Measurements from ENCODE around the gene ADAMTS19. TPM values are rescaled to one million over a fixed set of nuclear protein-coding genes. Genes with fewer than 3 reads are reported as not detected.

ADAMTS19 gene
- total RNA-seq, 2 donors from 2014 or later, result not detected

GRCh38 chr5:129716651-129717050, 256.6 kb downstream of the ADAMTS19 start:
- H3K27ac Mint-ChIP-seq, result no peak overlapping the region
- H3K4me3 Mint-ChIP-seq, result no peak overlapping the region
- no peaks in the 10 kb centered on the region for H3K36me3 Mint-ChIP-seq (ENCODE audit: low read depth)
- no peaks in the 10 kb centered on the region for H3K27me3 Mint-ChIP-seq
- H3K4me1 Mint-ChIP-seq, result no peaks in the 10 kb centered on the region
- ATAC-seq (replicated peaks), result no peak
- H3K9me3 Mint-ChIP-seq, result no peaks in the 10 kb centered on the region

- Mint-ChIP-seq H3K4me1 (no peaks in the 10 kb centered on the region), H3K9me3 (no peaks in the 10 kb centered on the region), H3K4me3 (no peak overlapping the region), H3K36me3 (ENCODE audit: low read depth) (no peaks in the 10 kb centered on the region), H3K27ac (no peak overlapping the region), H3K27me3 (no peaks in the 10 kb centered on the region)
- ATAC-seq (replicated peaks), result no peak
Measured at GRCh38 chr5:129717751-129718310, 257.7 kb downstream of the ADAMTS19 start.

- no peak for ATAC-seq (replicated peaks)
- no peak overlapping the region for H3K27ac Mint-ChIP-seq
- no peaks in the 10 kb centered on the region for H3K36me3 Mint-ChIP-seq (ENCODE audit: low read depth)
- H3K4me3 Mint-ChIP-seq, result no peak overlapping the region
- no peaks in the 10 kb centered on the region for H3K27me3 Mint-ChIP-seq
- H3K9me3 Mint-ChIP-seq, result no peaks in the 10 kb centered on the region
- H3K4me1 Mint-ChIP-seq, result no peaks in the 10 kb centered on the region
Measured at GRCh38 chr5:129718471-129719090, 258.5 kb downstream of the ADAMTS19 start.

GRCh38 chr5:129724222-129724621, 264.1 kb downstream of the ADAMTS19 start:
- Mint-ChIP-seq H3K4me1 (no peaks in the 10 kb centered on the region), H3K9me3 (no peaks in the 10 kb centered on the region)
- no peak for ATAC-seq (replicated peaks)

GRCh38 chr5:129724647-129725046, 264.5 kb downstream of the ADAMTS19 start:
- no peaks in the 10 kb centered on the region for H3K36me3 Mint-ChIP-seq (ENCODE audit: low read depth)
- H3K27ac Mint-ChIP-seq, result no peak overlapping the region
- H3K27me3 Mint-ChIP-seq, result peaks cover 8% of the 10 kb centered on the region
- H3K4me1 Mint-ChIP-seq, result no peaks in the 10 kb centered on the region
- ATAC-seq (replicated peaks), result no peak
- H3K4me3 Mint-ChIP-seq, result no peak overlapping the region
- H3K9me3 Mint-ChIP-seq, result no peaks in the 10 kb centered on the region

More at GRCh38 chr5:129724222-129724621, 264.1 kb downstream of the ADAMTS19 start:
- H3K27me3 Mint-ChIP-seq, result peaks cover 8% of the 10 kb centered on the region
- H3K4me3 Mint-ChIP-seq, result no peak overlapping the region
- no peak overlapping the region for H3K27ac Mint-ChIP-seq
- H3K36me3 Mint-ChIP-seq (ENCODE audit: low read depth), result no peaks in the 10 kb centered on the region

- Mint-ChIP-seq H3K9me3 (no peaks in the 10 kb centered on the region), H3K36me3 (ENCODE audit: low read depth) (no peaks in the 10 kb centered on the region)
- no peak for ATAC-seq (replicated peaks)
Measured at GRCh38 chr5:129739773-129740172, 279.7 kb downstream of the ADAMTS19 start.

GRCh38 chr5:129743541-129744187, 283.6 kb downstream of the ADAMTS19 start:
- H3K4me1 Mint-ChIP-seq, result no peaks in the 10 kb centered on the region
- no peaks in the 10 kb centered on the region for H3K9me3 Mint-ChIP-seq
- H3K36me3 Mint-ChIP-seq (ENCODE audit: low read depth), result no peaks in the 10 kb centered on the region
- no peak overlapping the region for H3K27ac Mint-ChIP-seq
- no peak overlapping the region for H3K4me3 Mint-ChIP-seq
- ATAC-seq (replicated peaks), result no peak
- H3K27me3 Mint-ChIP-seq, result no peaks in the 10 kb centered on the region

More at GRCh38 chr5:129739773-129740172, 279.7 kb downstream of the ADAMTS19 start:
- Mint-ChIP-seq H3K4me1 (no peaks in the 10 kb centered on the region), H3K27me3 (no peaks in the 10 kb centered on the region), H3K4me3 (no peak overlapping the region), H3K27ac (no peak overlapping the region)

GRCh38 chr5:129745997-129746396, 285.9 kb downstream of the ADAMTS19 start:
- H3K4me1 Mint-ChIP-seq, result no peaks in the 10 kb centered on the region
- H3K4me3 Mint-ChIP-seq, result no peak overlapping the region
- H3K9me3 Mint-ChIP-seq, result no peaks in the 10 kb centered on the region
- H3K36me3 Mint-ChIP-seq (ENCODE audit: low read depth), result no peaks in the 10 kb centered on the region
- H3K27ac Mint-ChIP-seq, result no peak overlapping the region
- ATAC-seq (replicated peaks), result no peak
- no peaks in the 10 kb centered on the region for H3K27me3 Mint-ChIP-seq

- Mint-ChIP-seq H3K4me3 (no peak overlapping the region), H3K9me3 (no peaks in the 10 kb centered on the region), H3K36me3 (ENCODE audit: low read depth) (no peaks in the 10 kb centered on the region), H3K27ac (no peak overlapping the region), H3K27me3 (no peaks in the 10 kb centered on the region), H3K4me1 (no peaks in the 10 kb centered on the region)
- no peak for ATAC-seq (replicated peaks)
Measured at GRCh38 chr5:129746876-129747275, 286.8 kb downstream of the ADAMTS19 start.

- Mint-ChIP-seq H3K4me3 (no peak within 1 kb of the TSS), H3K27me3 (peaks cover 3% of the 10 kb centered on the region), H3K27ac (no peak within 1 kb of the TSS), H3K36me3 (ENCODE audit: low read depth) (no peaks in the 10 kb centered on the region), H3K4me1 (no peaks in the 10 kb centered on the region), H3K9me3 (no peaks in the 10 kb centered on the region)
- peak; percentile 42 for ATAC-seq (replicated peaks)
Measured at GRCh38 chr5:129747572-129748407, 287.7 kb downstream of the ADAMTS19 start, which contains the start of gene MINAR2. Gene MINAR2 (plus strand): TSS chr5:129748094. CDS start chr5:129748191, 97 bp downstream.

GRCh38 chr5:129748913-129749880, 289.1 kb downstream of the ADAMTS19 start:
- H3K27ac Mint-ChIP-seq, result no peak overlapping the region
- no peaks in the 10 kb centered on the region for H3K36me3 Mint-ChIP-seq (ENCODE audit: low read depth)
- ATAC-seq (replicated peaks), result peak; percentile 23
- H3K4me1 Mint-ChIP-seq, result no peaks in the 10 kb centered on the region
- H3K9me3 Mint-ChIP-seq, result no peaks in the 10 kb centered on the region
- H3K4me3 Mint-ChIP-seq, result no peak overlapping the region
- peaks cover 3% of the 10 kb centered on the region for H3K27me3 Mint-ChIP-seq

- peaks cover 11% of the 10 kb centered on the region for H3K27me3 Mint-ChIP-seq
- no peak overlapping the region for H3K4me3 Mint-ChIP-seq
- no peaks in the 10 kb centered on the region for H3K9me3 Mint-ChIP-seq
- H3K36me3 Mint-ChIP-seq (ENCODE audit: low read depth), result no peaks in the 10 kb centered on the region
- no peaks in the 10 kb centered on the region for H3K4me1 Mint-ChIP-seq
- no peak overlapping the region for H3K27ac Mint-ChIP-seq
- no peak for ATAC-seq (replicated peaks)
Measured at GRCh38 chr5:129760636-129761325, 300.7 kb downstream of the ADAMTS19 start.

- no peaks in the 10 kb centered on the region for H3K9me3 Mint-ChIP-seq
- no peak overlapping the region for H3K27ac Mint-ChIP-seq
- H3K27me3 Mint-ChIP-seq, result peaks cover 3% of the 10 kb centered on the region
- H3K36me3 Mint-ChIP-seq (ENCODE audit: low read depth), result no peaks in the 10 kb centered on the region
- ATAC-seq (replicated peaks), result no peak
- H3K4me1 Mint-ChIP-seq, result no peaks in the 10 kb centered on the region
- no peak overlapping the region for H3K4me3 Mint-ChIP-seq
Measured at GRCh38 chr5:129763651-129764050, 303.6 kb downstream of the ADAMTS19 start.
